HepG2 (cell line): Measurements from ENCODE around the gene PPP1R18. TPM values are rescaled to one million over a fixed set of nuclear protein-coding genes. Genes with fewer than 3 reads are reported as not detected.

Experiments
- ELF1 ChIP-seq: sonication (generic); formaldehyde crosslinking; IDR thresholded peaks from 2 replicates; pipeline ENCODE4 v1.4.0; 2020; ENCODE audit warnings: missing genetic modification reagents
- HNF1B ChIP-seq: sonication (generic); formaldehyde crosslinking; IDR thresholded peaks from 2 replicates; pipeline ENCODE4 v1.5.1; 2020; ENCODE audit warnings: mild to moderate bottlenecking, moderate library complexity, missing genetic modification reagents
- KAT8 ChIP-seq: IDR thresholded peaks from 2 replicates; pipeline ENCODE4 v1.6.1; 2016; ENCODE audit warnings: missing genetic modification reagents, missing compliant biosample characterization
- REST ChIP-seq, 2 experiments: IDR thresholded peaks; 2 replicates each; pipeline ENCODE4 v1.6.1; 2011 to 2012; ENCODE audit warnings: low read length in 2 of 2, borderline replicate concordance in 1 of 2, low read depth in 1 of 2, mild to moderate bottlenecking in 1 of 2, moderate library complexity in 1 of 2
- SMARCE1 ChIP-seq: fragments of 450-650 bp; IDR thresholded peaks from 2 replicates; pipeline ENCODE4 v1.6.1; 2017; ENCODE audit warnings: borderline replicate concordance
- ZBTB42 ChIP-seq: sonication (generic); formaldehyde crosslinking; IDR thresholded peaks from 2 replicates; pipeline ENCODE4 v1.5.0; 2020; ENCODE audit warnings: mild to moderate bottlenecking, missing genetic modification reagents
- ZNF318 ChIP-seq: sonication (generic); formaldehyde crosslinking; IDR thresholded peaks from 2 replicates; pipeline ENCODE4 v1.4.0; 2020; ENCODE audit warnings: mild to moderate bottlenecking, missing genetic modification reagents
- ZNF350 ChIP-seq: sonication (generic); formaldehyde crosslinking; IDR thresholded peaks from 2 replicates; pipeline ENCODE4 v1.4.0; 2020; ENCODE audit warnings: mild to moderate bottlenecking, low read depth, missing genetic modification reagents, borderline replicate concordance
- ZNF441 ChIP-seq: sonication (generic); formaldehyde crosslinking; IDR thresholded peaks from 2 replicates; pipeline ENCODE4 v1.7.0; 2021; ENCODE audit warnings: missing genetic modification reagents, borderline replicate concordance
- ZNF674 ChIP-seq: sonication (generic); formaldehyde crosslinking; IDR thresholded peaks from 2 replicates; pipeline ENCODE4 v1.5.0; 2020; ENCODE audit warnings: low read depth, mild to moderate bottlenecking, missing genetic modification reagents
- ZNF777 ChIP-seq: sonication (generic); formaldehyde crosslinking; IDR thresholded peaks from 2 replicates; pipeline ENCODE4 v1.4.0; 2020; ENCODE audit warnings: missing genetic modification reagents
- ZNF850 ChIP-seq: sonication (generic); formaldehyde crosslinking; conservative IDR thresholded peaks from 2 replicates; pipeline ENCODE4 v1.9.0; 2021; ENCODE audit warnings: mild to moderate bottlenecking, missing genetic modification reagents
- ZNF891 ChIP-seq: sonication (generic); formaldehyde crosslinking; IDR thresholded peaks from 2 replicates; pipeline ENCODE4 v1.5.0; 2020; ENCODE audit warnings: mild to moderate bottlenecking, missing genetic modification reagents
- polyA plus RNA-seq, 8 experiments: library from polyadenylated mRNA; depleted of rRNA in 3 of 8; stranded (reverse) in 7 of 8; unstranded in 1 of 8; fragments of >200 nt; fragmentation: Illumina TruSeq in 4 of 8; extraction: Trizol in 4 of 8; gene quantifications; 2 replicates each; pipeline versions ENCODE4 v1.2.1 to v1.2.3, GENCODE V29; 2011 to 2016; ENCODE audit warnings: low read depth in 4 of 8, missing spikeins in 1 of 8, mixed read lengths in 1 of 8; ENCODE audit not compliant: insufficient read depth in 1 of 8
- total RNA-seq, 5 experiments: library from RNA; depleted of rRNA; stranded (reverse); fragments of >200 nt; fragmentation: Illumina TruSeq; extraction: Trizol; gene quantifications; 2 replicates each; pipeline ENCODE4 v1.2.3, GENCODE V29; 2016; ENCODE audit warnings: low read depth in 1 of 5
- TF ChIP-seq, protein P1 (sequence below): sonication (generic); formaldehyde crosslinking; IDR thresholded peaks from 2 replicates; pipeline ENCODE4 v1.5.1; 2020; ENCODE audit warnings: missing genetic modification reagents, mild to moderate bottlenecking, borderline replicate concordance

Gene PPP1R18
- total and polyA plus RNA-seq, 2 of the 13 experiments (the other 11 are each of a cell fraction or from before 2014, with no cell fraction given): 4.9 to 9.2 TPM

GRCh38 chr6:30690403-30691207 is 4.2 kb upstream of the PPP1R18 start, which contains the start of gene NRM (continued):
- TF ChIP-seq REST (IDR thresholded peaks at IDR 0.05; ENCODE audit: borderline replicate concordance in 1 of 2, low read depth in 1 of 2, low read length in 2 of 2) (no peak), ELF1 (peak; percentile 54), ZNF891 (0 out of 2 replicates have a peak, but pooled peaks have one; percentile 41), ZNF674 (CRISPR knock-in tag) (no peak), HNF1B (CRISPR knock-in tag) (0 out of 2 replicates have a peak, but pooled peaks have one; percentile 19), KAT8 (CRISPR knock-in tag) (peak; percentile 80), ZNF777 (peak; percentile 48), ZNF441 (CRISPR knock-in tag) (peak; percentile 59; the same call in 1 of the 2 replicates), ZBTB42 (CRISPR knock-in tag) (peak; percentile 69; the same call in 1 of the 2 replicates), ZNF318 (no peak), ZNF850 (no peak), SMARCE1 (no peak), ZNF350 (CRISPR knock-in tag) (no peak; the same call in none of the 2 replicates)
- TF ChIP-seq, protein P1, sequence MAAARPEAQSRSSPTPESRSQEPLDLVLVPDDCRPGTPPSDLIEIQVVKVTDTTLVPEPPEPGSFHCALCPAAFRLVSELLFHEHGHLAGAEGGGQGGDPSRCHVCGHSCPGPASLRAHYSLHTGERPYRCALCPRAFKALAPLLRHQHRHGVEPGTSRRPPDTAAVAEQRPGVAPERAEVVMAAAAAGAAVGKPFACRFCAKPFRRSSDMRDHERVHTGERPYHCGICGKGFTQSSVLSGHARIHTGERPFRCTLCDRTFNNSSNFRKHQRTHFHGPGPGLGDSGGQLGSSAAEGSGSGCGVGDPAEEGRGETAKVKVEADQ (CRISPR knock-in tag): no peak
